Measurements from ENCODE around the gene NHLRC3. TPM values are rescaled to one million over a fixed set of nuclear protein-coding genes. Genes with fewer than 3 reads are reported as not detected.

Gene NHLRC3
- total and polyA plus RNA-seq, 9 of the 15 experiments (the other 6 are each of a cell fraction or from before 2014, with no cell fraction given), result 5.5 to 15.3 (median 9.0) TPM

- intact Hi-C loops (cut with micrococcal nuclease) (loop anchor here (10.0 kb wide), 2 partner anchors 214 to 564 kb away; no protein-coding TSS in a partner anchor), in situ Hi-C loops (cut with MboI) (no loop called here)
- Histone ChIP-seq H3K4me2 (ENCODE audit: insufficient read depth, low read length) (no peak overlapping the region), H3K27me3 (ENCODE audit: control insufficient read depth in 2 of 2, insufficient read depth in 2 of 2, low read length in 2 of 2) (no peaks in the 10 kb centered on the region), H3K9me3 (replicated peaks; ENCODE audit: control insufficient read depth, insufficient read depth, low read depth, low read length) (no peaks in the 10 kb centered on the region), H2AFZ (ENCODE audit: low read depth, low read length) (no peak overlapping the region), H3K79me2 (ENCODE audit: control insufficient read depth, insufficient read depth, low read length) (no peaks in the 10 kb centered on the region), H4K20me1 (replicated peaks; ENCODE audit: control insufficient read depth, insufficient read depth, low read length) (no peaks in the 10 kb centered on the region), H3K9me1 (ENCODE audit: control insufficient read depth, insufficient read depth, low read length) (no peaks in the 10 kb centered on the region), H3K9ac (ENCODE audit: insufficient read depth in 1 of 2, low read depth in 2 of 2, low read length in 2 of 2) (no peak overlapping the region), H3K4me3 (no peak overlapping the region), H3K4me1 (replicated peaks in 1 of 2; ENCODE audit: control insufficient read depth in 2 of 2, insufficient read depth in 2 of 2, low read length in 2 of 2) (no peaks in the 10 kb centered on the region), H3K36me3 (ENCODE audit: control insufficient read depth, insufficient read depth, low read length) (peaks cover 5% of the 10 kb centered on the region; the same call in 2 of the 3 replicates), H3K27ac (ENCODE audit: extremely low read depth, low read depth, low read length) (no peak overlapping the region)
- CTCF ChIA-PET (ENCODE audit: low intra/inter-chr PET ratio), result no interaction called here
- peak; percentile 6 for FAIRE-seq
- BruUV-seq (replicated peaks), result no TSS peak
- TF ChIP-seq ELF4 (CRISPR knock-in tag; IDR thresholded peaks at IDR 0.05) (no peak), RAD21 (CRISPR knock-in tag; conservative IDR thresholded peaks at IDR 0.05 in 1 of 2, IDR thresholded peaks at IDR 0.05 in 1 of 2) (peak in 1 of 2 experiments; percentile 4; a peak in 1 of 4 replicates), CTCF (IDR thresholded peaks at IDR 0.05 in 2 of 3, conservative IDR thresholded peaks at IDR 0.05 in 1 of 3; ENCODE audit: insufficient read depth in 2 of 3, low read depth in 1 of 3, low read length in 3 of 3) (peak; percentile 8 to 38 (median 19); a peak in 2 of 6 replicates)
- 25% methylated on average over 1 of the region's 1 CpG for WGBS (ENCODE audit: insufficient coverage, low coverage, missing lambda C conversion rate)
- POLR2A ChIA-PET, result no interaction called here
- ATAC-seq, result 0 out of 3 replicates have a peak, but pooled peaks have one; percentile 37
- DNase-seq (ENCODE audit: extremely low read depth in 1 of 4, low spot score in 3 of 4), result peak in 1 of 4 experiments; percentile 15
Observed at GRCh38 chr13:39051157-39051556, 12.9 kb downstream of the NHLRC3 start.
